HepG2 (cell line): ENCODE data around the gene TPSB2. TPM values are rescaled to one million over a fixed set of nuclear protein-coding genes. Genes with fewer than 3 reads are reported as not detected.

ENCODE experiments used
- CENPT ChIP-seq: sonication (generic); formaldehyde crosslinking; IDR thresholded peaks from 2 replicates; pipeline ENCODE4 v1.8.0; 2022; ENCODE audit warnings: low read depth, mild to moderate bottlenecking, moderate library complexity, missing genetic modification reagents
- CTCF ChIP-seq: sonication (generic); formaldehyde crosslinking; IDR thresholded peaks from 2 replicates; pipeline ENCODE4 v1.5.0; 2020; ENCODE audit warnings: mild to moderate bottlenecking, missing genetic modification reagents, moderate library complexity
- E2F1 ChIP-seq: sonication (generic); formaldehyde crosslinking; IDR thresholded peaks from 2 replicates; pipeline ENCODE4 v1.5.0; 2020; ENCODE audit warnings: missing genetic modification reagents
- GATAD2A ChIP-seq: IDR thresholded peaks from 2 replicates; pipeline ENCODE4 v1.6.1; 2016
- HNRNPLL ChIP-seq: fragments of 200-400 bp; formaldehyde crosslinking; IDR thresholded peaks from 2 replicates; pipeline ENCODE4 v1.6.1; 2017; ENCODE audit warnings: mild to moderate bottlenecking, low read depth, low read length; ENCODE audit not compliant: poor library complexity, severe bottlenecking
- IRF1 ChIP-seq: sonication (generic); formaldehyde crosslinking; IDR thresholded peaks from 2 replicates; pipeline ENCODE4 v1.4.0; 2020; ENCODE audit warnings: low read depth, mild to moderate bottlenecking, missing genetic modification reagents
- ISX ChIP-seq: sonication (generic); formaldehyde crosslinking; conservative IDR thresholded peaks from 2 replicates; pipeline ENCODE4 v1.5.0; 2020; ENCODE audit warnings: missing genetic modification reagents
- JUNB ChIP-seq: sonication (generic); formaldehyde crosslinking; IDR thresholded peaks from 2 replicates; pipeline ENCODE4 v1.8.0; 2022; ENCODE audit warnings: missing genetic modification reagents, mild to moderate bottlenecking, borderline replicate concordance
- KLF9 ChIP-seq: IDR thresholded peaks from 2 replicates; pipeline ENCODE4 v1.6.1; 2016; ENCODE audit warnings: low read depth
- PBX2 ChIP-seq: IDR thresholded peaks from 2 replicates; pipeline ENCODE4 v1.6.1; 2016; ENCODE audit warnings: control low read depth
- REXO4 ChIP-seq: sonication (generic); formaldehyde crosslinking; IDR thresholded peaks from 2 replicates; pipeline ENCODE4 v1.8.0; 2022; ENCODE audit warnings: missing genetic modification reagents, mild to moderate bottlenecking, borderline replicate concordance
- SAP130 ChIP-seq: IDR thresholded peaks from 2 replicates; pipeline ENCODE4 v1.6.1; 2016; ENCODE audit warnings: low read depth
- THAP8 ChIP-seq: sonication (generic); formaldehyde crosslinking; IDR thresholded peaks from 2 replicates; pipeline ENCODE4 v1.5.1; 2020; ENCODE audit warnings: missing genetic modification reagents, mild to moderate bottlenecking, borderline replicate concordance
- WIZ ChIP-seq: sonication (generic); formaldehyde crosslinking; IDR thresholded peaks from 2 replicates; pipeline ENCODE4 v1.5.1; 2020; ENCODE audit warnings: mild to moderate bottlenecking, missing genetic modification reagents
- ZBTB1 ChIP-seq: sonication (generic); formaldehyde crosslinking; IDR thresholded peaks from 2 replicates; pipeline ENCODE4 v1.4.0; 2020; ENCODE audit warnings: missing genetic modification reagents, borderline replicate concordance
- ZFP41 ChIP-seq: sonication (generic); formaldehyde crosslinking; IDR thresholded peaks from 2 replicates; pipeline ENCODE4 v1.4.0; 2020; ENCODE audit warnings: mild to moderate bottlenecking, missing genetic modification reagents, borderline replicate concordance
- ZNF326 ChIP-seq: sonication (generic); formaldehyde crosslinking; IDR thresholded peaks from 2 replicates; pipeline ENCODE4 v1.4.0; 2020; ENCODE audit warnings: missing genetic modification reagents, borderline replicate concordance
- ZNF615 ChIP-seq: sonication (generic); formaldehyde crosslinking; IDR thresholded peaks from 2 replicates; pipeline ENCODE4 v1.5.0; 2020; ENCODE audit warnings: mild to moderate bottlenecking, missing genetic modification reagents, borderline replicate concordance
- polyA plus RNA-seq, 8 experiments: library from polyadenylated mRNA; depleted of rRNA in 3 of 8; stranded (reverse) in 7 of 8; unstranded in 1 of 8; fragments of >200 nt; fragmentation: Illumina TruSeq in 4 of 8; extraction: Trizol in 4 of 8; gene quantifications; 2 replicates each; pipeline versions ENCODE4 v1.2.1 to v1.2.3, GENCODE V29; 2011 to 2016; ENCODE audit warnings: low read depth in 4 of 8, missing spikeins in 1 of 8, mixed read lengths in 1 of 8; ENCODE audit not compliant: insufficient read depth in 1 of 8
- total RNA-seq, 5 experiments: library from RNA; depleted of rRNA; stranded (reverse); fragments of >200 nt; fragmentation: Illumina TruSeq; extraction: Trizol; gene quantifications; 2 replicates each; pipeline ENCODE4 v1.2.3, GENCODE V29; 2016; ENCODE audit warnings: low read depth in 1 of 5

The TPSB2 gene
- total and polyA plus RNA-seq, 2 of the 13 experiments (the other 11 are each of a cell fraction or from before 2014, with no cell fraction given) = not detected

- TF ChIP-seq JUNB (CRISPR knock-in tag) (no peak), ISX (CRISPR knock-in tag) (peak; percentile 96), CENPT (CRISPR knock-in tag) (0 out of 2 replicates have a peak, but pooled peaks have one; percentile 34), ZBTB1 (CRISPR knock-in tag) (peak; percentile 54; the same call in 1 of the 2 replicates), THAP8 (CRISPR knock-in tag) (0 out of 2 replicates have a peak, but pooled peaks have one; percentile 32), SAP130 (peak; percentile 40; the same call in 1 of the 2 replicates), PBX2 (CRISPR knock-in tag) (no peak), REXO4 (CRISPR knock-in tag) (no peak), IRF1 (CRISPR knock-in tag) (no peak), KLF9 (CRISPR knock-in tag) (no peak), HNRNPLL (no peak), GATAD2A (0 out of 2 replicates have a peak, but pooled peaks have one; percentile 18), E2F1 (peak; percentile 57; the same call in 1 of the 2 replicates), ZNF615 (no peak), ZNF326 (no peak), WIZ (peak; percentile 76; the same call in 1 of the 2 replicates), CTCF (CRISPR knock-in tag) (no peak), ZFP41 (CRISPR knock-in tag) (no peak)
Observed at GRCh38 chr16:1188432-1189189, 41.4 kb downstream of the TPSB2 start (continued).
